Cardiac muscle cell (in vitro differentiated cells and primary cell): ENCODE data around the gene GPR152. TPM values are rescaled to one million over a fixed set of nuclear protein-coding genes. Genes with fewer than 3 reads are reported as not detected.

ENCODE experiments used
- DNase-seq, 2 donors: peaks; one replicate each; pipeline versions ENCODE4 v3.0.0 to v3.0.0-alpha.2; 2010 to 2017; ENCODE audit warnings: low read depth in 1 of 2, low spot score in 1 of 2
- H3K27ac ChIP-seq: fragments of 200-600 bp; sonication (generic); 2 replicates; pipeline ENCODE4 v1.5.1; 2016
- H3K27me3 ChIP-seq: fragments of 200-600 bp; sonication (generic); 2 replicates; pipeline ENCODE4 v1.6.0; 2016; ENCODE audit warnings: control low read depth
- H3K36me3 ChIP-seq: fragments of 200-600 bp; sonication (generic); 2 replicates; pipeline ENCODE4 v1.5.1; 2016; ENCODE audit warnings: control low read depth
- H3K4me1 ChIP-seq: fragments of 200-600 bp; sonication (generic); 2 replicates; pipeline ENCODE4 v1.8.1; 2017; ENCODE audit warnings: low read depth, mild to moderate bottlenecking, mixed run types
- H3K4me3 ChIP-seq: fragments of 200-600 bp; sonication (generic); 2 replicates; pipeline ENCODE4 v1.5.1; 2016; ENCODE audit warnings: mild to moderate bottlenecking
- H3K9me3 ChIP-seq: fragments of 200-600 bp; sonication (generic); 2 replicates; pipeline ENCODE4 v1.5.1; 2017; ENCODE audit warnings: low read depth, mild to moderate bottlenecking, control low read depth
- CTCF ChIP-seq: IDR thresholded peaks from 2 replicates; pipeline ENCODE4 v1.5.1; 2012; ENCODE audit warnings: low read depth, mild to moderate bottlenecking, low read length
- polyA plus RNA-seq: library from polyadenylated mRNA; unstranded; fragments of >200 nt; fragmentation: Nextera tagmentation; extraction: Ambion mirVana; gene quantifications from 2 replicates; pipeline ENCODE4 v1.2.1, GENCODE V29; 2016
- total RNA-seq: library from RNA; depleted of rRNA; stranded (reverse); fragments of >200 nt; gene quantifications from 2 replicates; pipeline ENCODE4 v1.2.3, GENCODE V29; 2016

GPR152 gene
- total and polyA plus RNA-seq, 2 experiments from 2014 or later = not detected

GRCh38 chr11:67440229-67441097 lies 12.1 kb downstream of the GPR152 start:
- Histone ChIP-seq H3K27ac (no peak overlapping the region), H3K9me3 (no peaks in the 10 kb centered on the region), H3K27me3 (no peaks in the 10 kb centered on the region), H3K4me3 (no peak overlapping the region), H3K36me3 (peaks cover 3% of the 10 kb centered on the region), H3K4me1 (no peaks in the 10 kb centered on the region)
- no peak for DNase-seq
- TF ChIP-seq CTCF = no peak

- Histone ChIP-seq H3K27me3 (no peaks in the 10 kb centered on the region), H3K36me3 (peaks cover 3% of the 10 kb centered on the region), H3K9me3 (no peaks in the 10 kb centered on the region), H3K4me3 (no peak overlapping the region), H3K27ac (peak overlapping the region; percentile 34), H3K4me1 (no peaks in the 10 kb centered on the region)
- no peak for TF ChIP-seq CTCF
- peak in 1 of 2 donors; percentile 17 for DNase-seq
Observed at GRCh38 chr11:67439321-67440228, 13.0 kb downstream of the GPR152 start.

- peak overlapping the region; percentile 34 for H3K27ac ChIP-seq
- no peaks in the 10 kb centered on the region for H3K9me3 ChIP-seq
- no peak for DNase-seq
- no peak overlapping the region for H3K4me3 ChIP-seq
- H3K36me3 ChIP-seq = peaks cover 12% of the 10 kb centered on the region
- TF ChIP-seq CTCF = no peak
- H3K4me1 ChIP-seq = no peaks in the 10 kb centered on the region
- no peaks in the 10 kb centered on the region for H3K27me3 ChIP-seq
Observed at GRCh38 chr11:67438158-67438902, 14.2 kb downstream of the GPR152 start.

- H3K27me3 ChIP-seq = no peaks in the 10 kb centered on the region
- TF ChIP-seq CTCF = no peak
- no peaks in the 10 kb centered on the region for H3K9me3 ChIP-seq
- H3K4me1 ChIP-seq = no peaks in the 10 kb centered on the region
- H3K27ac ChIP-seq = no peak overlapping the region
- H3K4me3 ChIP-seq = no peak overlapping the region
- peaks cover 13% of the 10 kb centered on the region for H3K36me3 ChIP-seq
- no peak for DNase-seq
Observed at GRCh38 chr11:67437809-67438157, 14.7 kb downstream of the GPR152 start.
